ENCODE measurements around the gene KRTAP4-9.
"Not testable (repeated sequence)": the region's sequence is repeated elsewhere in the genome, so short reads cannot be mapped to it uniquely, and the experiment has no call there.

KRTAP4-9 gene

DNA sequence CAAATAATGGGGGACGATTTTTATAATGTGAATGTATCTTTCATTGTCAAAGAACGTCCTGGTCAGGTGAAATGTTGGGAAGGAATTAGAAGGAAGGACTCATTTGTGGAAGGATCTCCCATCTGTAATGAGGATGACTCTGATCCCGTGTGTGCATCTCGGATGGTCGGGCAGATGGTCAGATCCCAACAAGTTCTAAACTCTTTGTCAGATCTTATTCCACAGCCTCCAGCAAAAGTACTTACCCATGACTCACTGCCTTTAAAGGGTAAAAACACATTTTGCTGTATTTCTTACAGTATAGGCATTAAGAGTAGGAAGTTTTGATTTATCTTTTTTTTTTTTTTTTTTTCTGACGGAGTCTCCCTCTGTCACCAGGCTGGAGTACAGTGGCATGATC lies 6.7 kb upstream of the KRTAP4-9 start:
- no peak for DNase-seq

DNA sequence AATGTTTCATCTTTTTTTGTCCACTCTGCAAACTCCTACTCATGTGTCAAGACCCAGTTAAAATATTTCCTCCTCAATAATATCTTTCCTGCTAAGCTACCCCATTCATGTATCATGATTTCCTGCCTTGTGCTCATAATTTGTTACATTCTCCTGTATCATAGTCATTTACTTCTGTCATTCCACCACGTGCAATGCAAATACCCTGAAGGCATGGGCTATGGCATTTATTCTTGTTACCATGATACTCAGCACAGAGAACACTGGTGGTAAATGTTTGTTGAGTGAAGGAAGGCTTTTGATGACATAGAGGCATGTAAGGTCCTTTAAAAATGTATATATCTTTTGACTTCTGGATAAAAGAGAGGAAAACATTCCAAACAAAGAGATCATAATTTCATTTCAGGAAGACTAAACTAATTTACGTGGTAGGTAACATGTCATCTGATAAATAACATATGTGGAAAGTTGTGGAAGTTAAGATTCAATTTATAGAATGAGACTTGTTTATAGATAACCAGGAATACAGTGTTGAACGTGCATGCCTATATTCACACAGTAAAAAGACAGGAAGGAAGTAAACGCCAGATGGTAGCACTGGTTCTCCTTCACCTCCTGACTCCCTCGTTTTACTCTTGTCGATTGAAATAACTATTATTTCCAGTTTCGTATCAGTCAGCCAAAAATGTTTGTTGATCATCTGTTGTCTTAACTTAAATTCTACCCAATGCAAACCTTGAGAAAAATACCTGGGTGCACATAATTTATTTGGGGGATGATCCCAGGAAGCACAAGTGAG lies 5.3 kb upstream of the KRTAP4-9 start:
- DNase-seq = not testable (repeated sequence)

DNA sequence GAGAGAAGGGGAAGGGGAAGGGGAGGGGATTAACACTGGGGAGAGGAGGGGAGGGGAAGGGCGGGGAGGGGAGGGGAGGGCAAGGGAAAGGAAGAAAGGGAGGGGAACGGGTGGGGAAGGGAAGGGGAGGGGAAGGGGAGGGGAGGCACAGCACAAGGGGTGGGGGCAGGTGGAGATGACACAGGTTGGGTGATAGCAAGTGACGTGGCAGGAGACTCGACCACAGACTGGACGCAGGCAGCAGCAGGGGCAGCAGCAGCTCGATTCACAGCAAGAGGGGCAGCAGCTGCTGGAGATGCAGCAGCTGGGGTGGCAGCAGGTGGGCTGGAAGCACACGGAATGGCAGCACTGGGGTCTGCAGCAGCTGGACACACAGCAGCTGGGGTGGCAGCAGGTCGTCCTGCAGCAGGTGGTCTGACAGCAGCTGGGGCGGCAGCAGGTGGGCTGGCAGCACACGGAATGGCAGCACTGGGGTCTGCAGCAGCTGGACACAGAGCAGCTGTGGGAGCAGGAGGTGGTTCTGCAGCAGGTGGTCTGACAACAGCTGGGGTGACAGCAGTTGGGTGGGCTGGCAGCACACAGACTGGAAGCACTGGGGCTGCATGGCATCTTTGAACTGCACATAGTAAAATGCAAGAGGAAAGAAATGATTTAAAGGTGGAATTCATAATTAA lies 3.5 kb upstream of the KRTAP4-9 start, which contains the start of gene KRTAP4-16:
Gene KRTAP4-16, minus strand, starts transcription at position 624 of the 674 bp plus-strand sequence. Its CDS starts 0 bp downstream, at position 624.
- DNase-seq = no peak

DNA sequence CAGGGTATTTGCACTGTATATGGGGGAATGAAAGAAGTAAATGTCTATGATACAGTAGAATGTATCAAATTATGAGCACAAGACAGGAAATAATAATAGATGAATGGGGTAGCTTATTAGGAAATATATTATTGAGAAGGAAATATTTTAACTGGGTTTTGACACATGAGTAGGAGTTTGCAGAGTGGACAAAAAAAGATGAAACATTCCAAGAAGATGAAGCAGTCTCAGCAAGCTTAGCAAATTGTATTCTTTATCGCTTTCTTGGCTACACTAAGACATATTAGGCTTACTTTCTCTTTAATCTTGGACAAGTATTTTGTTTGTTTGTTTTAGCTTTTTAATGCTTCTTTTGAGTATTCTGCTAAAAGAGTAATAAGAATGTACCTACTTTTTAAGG lies 1.3 kb upstream of the KRTAP4-9 start:
- no peak for DNase-seq

DNA sequence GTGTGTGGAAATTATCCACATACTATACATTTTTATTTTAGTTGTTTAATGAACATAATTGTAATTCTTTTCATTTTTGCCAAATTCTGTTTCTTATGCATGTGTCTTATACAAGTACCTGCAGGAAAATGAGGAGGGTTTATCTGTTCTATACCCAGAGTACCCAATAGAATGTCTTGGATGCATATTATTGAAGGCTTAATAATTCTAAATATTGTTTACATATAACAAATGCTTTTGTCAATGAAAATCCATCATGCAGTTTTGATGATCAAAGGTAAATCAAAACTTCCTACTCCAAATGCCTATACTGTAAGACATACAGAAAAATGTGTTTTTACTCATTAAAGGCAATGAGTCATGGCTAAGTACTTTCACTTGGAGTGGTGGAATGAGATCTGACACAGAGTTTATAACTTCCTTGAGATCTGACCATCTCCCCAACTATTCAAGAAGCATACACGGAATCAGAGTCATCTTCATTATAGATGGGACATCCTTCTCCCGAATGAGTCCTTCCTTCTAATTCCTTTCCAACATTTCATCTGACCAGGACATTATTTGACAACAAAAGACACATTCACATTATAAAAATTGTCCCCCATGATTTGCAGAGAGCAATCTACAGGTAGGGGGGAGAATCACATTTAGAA lies 677 bp upstream of the KRTAP4-9 start:
- not testable (repeated sequence) for DNase-seq

DNA sequence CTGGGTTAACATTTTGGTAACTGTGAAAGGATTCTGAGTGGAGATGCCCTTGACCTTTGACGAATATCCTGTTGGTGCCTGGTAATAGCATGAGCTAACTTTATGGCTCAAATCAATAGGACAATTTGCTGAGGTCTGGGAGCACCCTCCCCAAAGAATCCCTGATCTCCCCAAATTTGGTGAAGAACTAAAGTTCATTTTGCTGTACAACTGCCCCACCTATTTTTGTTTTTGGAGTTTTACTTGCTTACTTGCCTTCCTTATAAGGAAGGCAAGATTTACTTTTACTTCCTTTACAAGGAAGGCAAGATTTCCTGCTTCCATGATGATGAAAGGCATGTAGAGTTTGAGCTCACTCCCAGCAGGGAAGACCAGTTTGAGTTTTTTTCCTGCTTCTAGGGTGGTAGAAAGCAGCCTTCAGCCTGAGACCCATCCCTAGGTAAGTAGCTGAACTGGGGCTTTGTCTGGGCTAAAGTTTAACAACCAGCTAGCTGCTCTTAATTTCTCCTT lies 2.8 kb downstream of the KRTAP4-9 start:
- DNase-seq = no peak

DNA sequence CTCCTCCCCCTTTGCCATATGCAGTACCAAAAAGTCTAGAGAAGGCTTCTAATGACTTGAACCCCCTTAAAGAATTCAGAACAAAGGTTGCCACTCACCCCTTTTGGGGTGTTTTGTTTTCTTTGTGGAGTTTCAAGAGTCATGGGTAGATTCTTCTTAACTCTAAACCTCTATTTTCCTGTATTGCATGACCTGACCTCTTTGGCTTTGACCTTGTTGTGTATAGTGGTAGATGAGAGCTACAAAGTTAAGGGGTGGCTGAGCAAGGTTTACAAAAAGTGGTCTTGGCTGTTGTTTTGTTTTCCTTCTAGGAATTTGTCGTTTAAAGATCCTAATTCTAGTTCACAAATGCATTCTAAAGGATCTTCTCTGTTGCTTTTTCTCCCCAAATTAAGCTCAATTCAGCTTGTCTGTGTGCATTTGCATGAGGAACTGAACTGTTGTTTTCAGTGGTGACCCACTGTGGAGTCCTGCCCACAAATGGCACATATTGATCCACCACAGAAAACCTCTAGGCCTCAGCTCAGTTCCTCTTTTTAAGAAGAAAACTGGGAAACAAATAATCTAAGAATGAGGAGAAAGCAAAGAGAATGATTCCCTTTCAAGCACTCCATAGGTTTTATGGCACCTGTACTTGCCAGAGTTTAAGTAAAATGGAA lies 3.7 kb downstream of the KRTAP4-9 start:
- DNase-seq = not testable (repeated sequence)

DNA sequence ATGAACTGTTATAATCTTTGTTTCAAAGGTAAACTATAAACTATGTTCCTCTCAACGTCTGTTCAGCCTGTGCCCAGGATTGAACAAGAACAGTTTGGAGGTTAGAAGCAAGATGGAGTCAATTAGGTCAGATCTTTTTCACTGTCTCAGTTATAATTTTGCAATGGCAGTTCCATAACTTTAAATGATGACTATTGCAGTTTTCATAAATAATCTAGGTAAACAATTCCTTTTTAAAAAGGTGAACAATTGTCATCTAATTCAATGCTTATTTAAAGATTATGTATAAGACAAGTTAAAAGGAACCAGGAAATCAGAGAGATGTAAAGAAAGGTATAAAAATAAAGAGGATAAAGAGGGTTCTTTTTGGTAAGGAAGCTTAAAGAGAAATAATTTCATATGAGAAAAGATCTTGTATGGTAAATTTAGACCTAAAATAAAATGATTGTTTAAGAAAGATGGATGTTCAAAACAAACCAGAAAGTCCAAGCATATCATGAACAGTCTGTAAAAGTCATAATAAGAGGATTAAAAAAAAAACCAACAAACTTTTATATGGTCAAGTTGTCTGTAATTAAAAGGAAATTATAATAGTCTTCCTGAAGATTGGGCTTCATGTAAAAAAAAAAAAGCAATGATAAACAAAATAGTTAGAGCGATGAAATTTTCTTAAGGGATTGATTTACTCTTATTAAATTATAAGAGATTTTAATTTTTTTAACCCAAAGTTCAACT lies 6.1 kb downstream of the KRTAP4-9 start:
- no peak for DNase-seq

DNA sequence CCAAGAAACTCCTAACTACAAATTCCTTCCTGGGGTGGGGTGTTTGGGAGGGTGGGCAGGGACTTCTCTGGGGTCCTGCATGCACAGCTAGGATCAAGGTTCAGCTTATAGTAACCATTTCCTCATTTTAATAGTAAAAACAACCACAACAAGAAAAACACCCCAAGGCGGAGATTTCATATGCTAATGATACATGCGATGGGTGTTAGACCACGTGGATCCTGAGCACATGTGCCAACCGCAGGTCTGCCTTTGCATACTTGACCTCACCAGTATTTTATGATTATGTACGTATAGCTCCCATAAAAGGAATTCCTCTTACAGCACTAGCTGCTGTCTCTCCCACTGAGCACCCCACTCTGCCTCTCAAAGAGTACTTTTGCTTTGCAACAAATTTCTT lies 11.1 kb downstream of the KRTAP4-9 start:
- no peak for DNase-seq

DNA sequence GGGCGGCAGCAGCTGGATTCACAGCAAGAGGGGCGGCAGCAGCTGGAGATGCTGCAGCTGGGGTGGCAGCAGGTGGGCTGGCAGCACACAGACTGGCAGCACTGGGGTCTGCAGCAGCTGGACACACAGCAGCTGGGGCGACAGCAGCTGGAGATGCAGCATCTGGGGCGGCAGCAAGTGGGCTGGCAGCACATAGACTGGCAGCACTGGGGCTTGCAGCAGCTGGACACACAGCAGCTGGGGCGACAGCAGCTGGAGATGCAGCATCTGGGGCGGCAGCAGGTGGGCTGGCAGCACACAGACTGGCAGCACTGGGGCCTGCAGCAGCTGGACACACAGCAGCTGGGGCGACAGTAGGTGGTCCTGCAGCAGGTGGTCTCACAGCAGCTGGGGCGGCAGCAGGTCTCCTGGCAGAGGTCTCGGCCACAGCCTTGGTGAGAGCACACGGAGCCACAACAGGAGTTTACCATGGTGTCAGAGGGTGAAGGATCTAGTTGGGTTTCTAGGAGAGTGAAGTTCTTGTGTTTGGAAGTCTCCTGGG lies 12.7 kb downstream of the KRTAP4-9 start, which contains the start of gene KRTAP4-11:
Gene KRTAP4-11, minus strand, starts transcription at position 528 of the 541 bp plus-strand sequence. Its CDS starts 58 bp downstream, at position 470.
- not testable (repeated sequence) for DNase-seq

DNA sequence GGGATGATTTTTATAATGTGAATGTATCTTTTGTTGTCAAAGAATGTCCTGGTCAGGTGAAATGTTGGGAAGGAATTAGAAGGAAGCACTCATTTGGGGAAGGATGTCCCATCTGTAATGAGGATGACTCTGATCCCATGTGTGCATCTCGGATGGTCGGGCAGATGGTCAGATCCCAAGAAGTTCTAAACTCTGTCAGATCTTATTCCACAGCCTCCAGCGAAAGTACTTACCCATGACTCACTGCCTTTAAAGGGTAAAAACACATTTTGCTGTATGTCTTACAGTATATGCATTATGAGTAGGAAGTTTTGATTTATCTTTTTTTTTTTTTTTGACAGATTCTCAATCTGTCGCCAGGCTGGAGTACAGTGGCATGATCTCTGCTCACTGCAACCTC lies 13.5 kb downstream of the KRTAP4-9 start:
- DNase-seq = no peak

DNA sequence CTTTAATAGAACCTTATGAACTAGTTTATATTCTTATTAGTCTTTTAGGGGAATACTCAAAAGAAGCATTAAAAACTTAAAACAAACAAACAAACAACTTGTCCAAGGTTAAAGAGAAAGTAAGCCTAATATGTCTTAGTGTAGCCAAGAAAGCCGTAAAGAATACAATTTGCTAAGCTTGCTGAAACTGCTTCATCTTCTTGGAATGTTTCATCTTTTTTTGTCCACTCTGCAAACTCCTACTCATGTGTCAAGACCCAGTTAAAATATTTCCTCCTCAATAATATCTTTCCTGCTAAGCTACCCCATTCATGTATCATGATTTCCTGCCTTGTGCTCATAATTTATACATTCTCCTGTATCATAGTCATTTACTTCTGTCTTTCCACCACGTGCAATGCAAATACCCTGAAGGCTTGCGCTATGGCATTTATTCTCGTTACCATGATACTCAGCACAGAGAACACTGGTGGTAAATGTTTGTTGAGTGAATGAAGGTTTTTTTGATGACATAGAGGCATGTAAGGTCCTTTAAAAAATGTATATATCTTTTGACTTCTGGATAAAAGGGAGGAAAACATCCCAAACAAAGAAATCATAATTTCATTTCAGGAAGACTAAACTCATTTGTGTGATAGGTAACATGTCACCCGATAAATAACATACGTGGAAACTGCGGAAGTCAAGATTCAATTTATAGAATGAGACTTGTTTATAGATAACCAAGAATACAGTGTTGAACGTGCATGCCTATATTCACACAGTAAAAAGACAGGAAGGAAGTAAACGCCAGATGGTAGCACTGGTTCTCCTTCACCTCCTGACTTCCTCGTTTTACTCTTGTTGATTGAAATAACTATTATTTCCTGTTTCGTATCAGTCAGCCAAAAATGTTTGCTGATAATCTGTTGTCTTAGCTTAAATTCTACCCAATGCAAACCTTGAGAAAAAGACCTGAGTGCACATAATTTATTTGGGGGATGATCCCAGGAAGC lies 14.8 kb downstream of the KRTAP4-9 start:
- not testable (repeated sequence) for DNase-seq

DNA sequence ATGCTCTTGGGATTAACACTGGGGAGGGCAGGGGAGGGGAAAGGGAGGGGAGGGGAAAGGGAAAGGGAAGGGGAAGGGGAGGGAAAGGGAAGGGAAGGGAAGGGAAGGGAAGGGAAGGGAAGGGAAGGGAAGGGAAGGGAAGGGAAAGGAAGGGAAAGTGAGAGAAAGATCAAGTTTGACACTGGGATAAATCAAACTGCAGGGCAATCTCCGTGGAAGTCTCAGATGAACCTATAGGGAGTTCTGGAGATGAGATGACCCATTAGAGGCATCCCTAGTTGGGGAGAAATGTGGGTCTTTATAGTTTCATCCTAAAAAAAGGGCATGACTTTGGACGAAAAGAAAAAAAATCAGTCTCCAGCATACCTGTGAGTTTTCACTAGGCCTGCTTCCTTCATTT lies 16.6 kb downstream of the KRTAP4-9 start:
- no peak for DNase-seq

DNA sequence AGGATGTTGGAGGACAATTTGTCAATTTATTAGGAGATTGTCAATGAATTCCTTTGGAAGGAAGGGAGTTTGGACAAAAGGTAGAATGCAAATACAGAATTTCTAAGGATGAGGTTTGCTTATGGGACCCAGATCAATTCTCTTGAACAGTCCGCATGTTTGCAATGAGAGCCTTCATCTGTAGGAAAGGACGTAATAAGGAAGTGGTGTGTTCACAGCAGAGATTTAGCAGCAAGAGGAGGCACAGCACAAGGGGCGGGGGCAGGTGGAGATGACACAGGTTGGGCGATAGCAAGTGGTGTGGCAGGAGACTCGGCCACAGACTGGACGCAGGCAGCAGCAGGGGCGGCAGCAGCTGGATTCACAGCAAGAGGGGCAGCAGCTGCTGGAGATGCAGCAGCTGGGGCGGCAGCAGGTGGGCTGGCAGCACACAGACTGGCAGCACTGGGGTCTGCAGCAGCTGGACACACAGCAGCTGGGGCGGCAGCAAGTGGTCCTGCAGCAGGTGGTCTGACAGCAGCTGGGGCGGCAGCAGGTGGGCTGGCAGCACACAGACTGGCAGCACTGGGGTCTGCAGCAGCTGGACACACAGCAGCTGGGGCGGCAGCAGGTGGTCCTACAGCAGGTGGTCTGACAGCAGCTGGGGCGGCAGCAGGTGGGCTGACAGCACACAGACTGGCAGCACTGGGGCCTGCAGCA lies 18.3 kb downstream of the KRTAP4-9 start:
- not testable (repeated sequence) for DNase-seq

DNA sequence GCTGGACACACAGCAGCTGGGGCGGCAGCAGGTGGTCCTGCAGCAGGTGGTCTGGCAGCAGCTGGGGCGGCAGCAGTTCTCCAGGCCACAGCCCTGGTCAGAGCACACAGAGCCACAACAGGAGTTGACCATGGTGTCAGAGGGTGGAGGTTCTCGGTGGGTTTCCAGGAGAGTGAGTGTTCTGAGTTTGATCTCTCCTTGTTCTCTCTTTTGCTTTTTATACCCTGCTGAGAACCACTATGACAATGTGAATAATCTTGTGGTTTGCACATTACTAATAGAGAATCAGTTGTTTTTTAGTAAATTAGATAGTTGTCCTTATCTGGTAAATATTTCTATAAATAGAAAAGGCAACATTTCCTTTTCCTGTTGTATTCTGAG lies 18.8 kb downstream of the KRTAP4-9 start, which contains the start of gene KRTAP4-12:
Gene KRTAP4-12, minus strand, starts transcription at position 192 of the 381 bp plus-strand sequence. Its CDS starts 60 bp downstream, at position 132.
- not testable (repeated sequence) for DNase-seq

DNA sequence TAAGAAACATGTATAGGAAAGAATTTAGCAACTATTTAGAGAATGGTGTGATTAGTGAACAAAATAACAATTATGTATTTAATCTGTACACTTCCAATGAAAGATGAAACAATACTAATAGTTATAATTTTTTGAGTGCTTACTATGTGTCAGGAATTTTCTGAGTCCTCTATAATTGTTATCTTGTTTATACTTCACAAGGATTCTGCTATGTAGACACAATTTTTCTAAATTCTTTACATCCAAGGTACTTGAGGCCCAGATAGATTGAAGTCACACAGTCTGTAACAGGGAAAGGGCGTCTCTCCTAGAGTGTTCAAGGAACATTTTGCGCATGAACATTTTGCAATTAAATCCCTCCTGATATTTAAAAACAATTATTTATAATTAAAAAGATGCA lies 19.9 kb downstream of the KRTAP4-9 start:
- DNase-seq = no peak

DNA sequence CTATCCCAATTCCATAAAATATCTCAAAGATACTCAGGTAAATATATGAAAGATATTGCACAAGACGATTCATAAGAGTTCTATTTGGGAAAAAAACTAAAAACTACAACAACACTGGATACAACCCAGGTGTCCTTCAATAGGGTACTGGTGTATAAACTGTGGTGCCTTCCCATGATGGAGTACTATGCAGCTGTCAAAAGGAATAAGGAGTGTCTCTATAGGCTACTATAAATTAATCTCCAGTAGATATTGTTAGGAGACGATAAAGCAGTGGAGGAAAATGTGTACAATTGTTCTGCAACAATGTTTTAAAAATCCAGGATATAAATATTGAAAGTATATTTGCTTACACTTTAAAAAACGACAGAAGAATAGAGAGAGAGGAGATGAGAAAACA lies 21.2 kb downstream of the KRTAP4-9 start:
- no peak for DNase-seq

DNA sequence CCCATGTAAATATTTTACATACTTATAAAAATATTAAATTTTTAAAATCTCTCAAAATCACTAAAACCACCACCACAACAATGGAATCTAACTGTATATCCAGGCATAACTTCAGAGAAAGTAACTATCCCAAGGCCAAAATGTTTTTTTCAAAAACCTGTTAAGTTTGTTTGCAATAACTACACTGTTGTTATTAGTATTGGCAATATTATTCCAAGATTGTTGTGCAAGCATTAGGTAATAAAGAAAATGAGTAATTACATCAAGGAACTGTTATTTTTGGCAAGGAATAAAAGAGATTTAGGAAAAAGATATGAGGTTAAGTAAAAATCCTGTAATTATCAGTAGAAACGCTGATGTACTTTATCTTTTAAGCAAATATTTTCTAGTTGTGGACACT lies 22.2 kb downstream of the KRTAP4-9 start:
- DNase-seq = no peak

DNA sequence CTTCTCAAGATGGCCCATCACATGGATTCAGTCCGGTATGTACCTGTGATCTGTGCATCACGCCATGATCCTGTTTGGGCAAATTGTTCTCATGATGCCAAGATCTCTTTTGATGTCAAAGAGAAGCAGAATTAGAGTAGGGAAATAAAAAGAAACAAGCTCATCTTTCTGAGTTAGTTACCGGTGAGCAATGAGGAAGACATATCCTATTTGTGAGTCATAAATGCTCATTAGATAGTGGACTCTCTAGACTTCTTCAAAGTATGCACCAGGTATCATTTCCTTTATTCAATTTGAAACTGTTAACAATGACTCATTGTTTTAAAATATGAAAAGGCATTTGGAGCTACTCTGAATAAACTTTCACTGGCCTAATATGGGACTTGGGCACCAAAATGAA lies 26.8 kb downstream of the KRTAP4-9 start:
- no peak for DNase-seq

All from activated CD4-positive, CD25-positive, alpha-beta regulatory T cell treated with anti-CD3 and anti-CD28 coated beads, Interleukin-2, amount 50 U/mL, for 72 hours (primary cell).